ENCODE data around the gene TRIM50. TPM values are rescaled to one million over a fixed set of nuclear protein-coding genes. Genes with fewer than 3 reads are reported as not detected.
"Not testable (repeated sequence)": the region's sequence is repeated elsewhere in the genome, so short reads cannot be mapped to it uniquely, and the experiment has no call there.

TRIM50 gene
- total RNA-seq, 2 experiments from 2014 or later = not detected

- Mint-ChIP-seq H3K27me3 (ENCODE audit: low read depth) (no peaks in the 10 kb centered on the region), H3K9me3 (ENCODE audit: insufficient read depth) (no peaks in the 10 kb centered on the region), H3K4me3 (peak overlapping the region; percentile 99), H3K4me1 (ENCODE audit: low read depth) (peaks cover 32% of the 10 kb centered on the region), H3K27ac (peak overlapping the region; percentile 83), H3K36me3 (ENCODE audit: low read depth) (peaks cover 38% of the 10 kb centered on the region)
- ATAC-seq = no peak
- ChIA-PET POLR2A (no interaction called here), CTCF (interaction anchor here (1.6 kb wide), 1 partner anchor 17 kb away, joined by 6 read pairs; no protein-coding TSS in a partner anchor)
- no peak for DNase-seq
Observed at GRCh38 chr7:73307436-73307835, 20.4 kb downstream of the TRIM50 start.

- ATAC-seq; DNase-seq; H3K27me3 Mint-ChIP-seq (ENCODE audit: low read depth); H3K27ac Mint-ChIP-seq; H3K9me3 Mint-ChIP-seq (ENCODE audit: insufficient read depth); H3K4me3 Mint-ChIP-seq; CTCF ChIA-PET; POLR2A ChIA-PET: not testable (repeated sequence)
- Mint-ChIP-seq H3K4me1 (ENCODE audit: low read depth) (peaks cover 32% of the 10 kb centered on the region), H3K36me3 (ENCODE audit: low read depth) (peaks cover 38% of the 10 kb centered on the region)
Observed at GRCh38 chr7:73304612-73305387, 23.1 kb downstream of the TRIM50 start.

GRCh38 chr7:73304071-73304470 lies 23.8 kb downstream of the TRIM50 start:
- Mint-ChIP-seq H3K4me3 (no peak overlapping the region), H3K27ac (no peak overlapping the region), H3K27me3 (ENCODE audit: low read depth) (no peaks in the 10 kb centered on the region), H3K4me1 (ENCODE audit: low read depth) (peaks cover 28% of the 10 kb centered on the region), H3K36me3 (ENCODE audit: low read depth) (peaks cover 35% of the 10 kb centered on the region), H3K9me3 (ENCODE audit: insufficient read depth) (no peaks in the 10 kb centered on the region)
- ATAC-seq (no peak), DNase-seq (no peak)
- ChIA-PET CTCF (no interaction called here), POLR2A (no interaction called here)

DNA sequence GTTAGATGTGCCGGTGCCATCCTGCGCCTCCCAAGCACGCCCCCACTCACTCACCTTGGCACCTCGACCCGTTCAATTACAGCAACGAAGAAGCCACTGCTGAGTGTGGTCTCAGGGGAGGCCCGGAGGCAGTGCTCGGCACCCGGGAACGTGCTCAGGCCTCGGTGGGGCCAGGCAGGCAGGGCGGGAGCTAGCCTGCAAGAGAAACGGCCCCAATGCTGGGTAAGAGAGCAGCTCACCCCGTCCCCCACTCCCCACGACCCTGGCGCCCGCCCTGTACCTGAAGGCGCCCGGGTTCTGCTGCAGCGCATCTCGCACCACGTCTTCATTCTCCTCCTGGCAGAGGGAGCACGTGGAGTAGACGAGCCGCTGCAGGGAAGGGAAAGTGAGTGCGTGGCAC lies 24.3 kb downstream of the TRIM50 start:
- Mint-ChIP-seq H3K4me1 (ENCODE audit: low read depth) (peaks cover 23% of the 10 kb centered on the region), H3K9me3 (ENCODE audit: insufficient read depth) (no peaks in the 10 kb centered on the region), H3K4me3 (no peak overlapping the region), H3K36me3 (ENCODE audit: low read depth) (peaks cover 34% of the 10 kb centered on the region), H3K27ac (no peak overlapping the region), H3K27me3 (ENCODE audit: low read depth) (no peaks in the 10 kb centered on the region)
- no peak for DNase-seq
- ATAC-seq = no peak
- ChIA-PET CTCF (no interaction called here), POLR2A (no interaction called here)

- Mint-ChIP-seq H3K36me3 (ENCODE audit: low read depth) (peaks cover 28% of the 10 kb centered on the region), H3K4me1 (ENCODE audit: low read depth) (peaks cover 20% of the 10 kb centered on the region)
- H3K9me3 Mint-ChIP-seq (ENCODE audit: insufficient read depth); DNase-seq; H3K27me3 Mint-ChIP-seq (ENCODE audit: low read depth); POLR2A ChIA-PET; H3K4me3 Mint-ChIP-seq; CTCF ChIA-PET; H3K27ac Mint-ChIP-seq; ATAC-seq: not testable (repeated sequence)
Observed at GRCh38 chr7:73302846-73303245, 25.0 kb downstream of the TRIM50 start.

DNA sequence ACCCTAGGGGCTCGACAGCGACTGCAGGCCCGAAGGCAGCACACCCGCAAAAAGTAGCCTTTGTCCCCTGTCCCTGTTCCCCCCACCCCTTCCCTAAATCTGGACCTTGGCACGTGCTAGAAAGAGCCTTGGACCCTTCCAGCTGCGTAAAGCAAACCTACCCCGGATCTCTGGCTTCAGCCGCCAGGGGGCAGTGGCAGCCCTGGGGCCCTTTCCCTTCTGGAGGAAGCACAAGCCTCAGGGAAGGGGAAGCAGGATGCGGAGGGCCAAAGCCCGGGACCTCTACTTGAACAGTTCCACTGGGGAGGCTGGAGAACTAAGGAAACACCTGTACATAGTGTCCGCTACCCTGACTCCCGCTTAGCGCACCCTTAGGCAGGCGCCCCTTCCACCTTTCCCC lies 26.8 kb downstream of the TRIM50 start:
- H3K9me3 Mint-ChIP-seq (ENCODE audit: insufficient read depth); H3K27ac Mint-ChIP-seq; H3K27me3 Mint-ChIP-seq (ENCODE audit: low read depth); ATAC-seq; POLR2A ChIA-PET; CTCF ChIA-PET; H3K4me3 Mint-ChIP-seq; H3K4me1 Mint-ChIP-seq (ENCODE audit: low read depth); DNase-seq: not testable (repeated sequence)
- peaks cover 15% of the 10 kb centered on the region for H3K36me3 Mint-ChIP-seq (ENCODE audit: low read depth)

GRCh38 chr7:73299812-73300211 lies 28.1 kb downstream of the TRIM50 start:
- H3K4me1 Mint-ChIP-seq (ENCODE audit: low read depth); CTCF ChIA-PET; ATAC-seq; H3K4me3 Mint-ChIP-seq; POLR2A ChIA-PET; H3K36me3 Mint-ChIP-seq (ENCODE audit: low read depth); H3K27ac Mint-ChIP-seq; H3K9me3 Mint-ChIP-seq (ENCODE audit: insufficient read depth); H3K27me3 Mint-ChIP-seq (ENCODE audit: low read depth); DNase-seq: not testable (repeated sequence)

- POLR2A ChIA-PET; H3K27me3 Mint-ChIP-seq (ENCODE audit: low read depth); H3K27ac Mint-ChIP-seq; H3K36me3 Mint-ChIP-seq (ENCODE audit: low read depth); H3K9me3 Mint-ChIP-seq (ENCODE audit: insufficient read depth); H3K4me1 Mint-ChIP-seq (ENCODE audit: low read depth); ATAC-seq; H3K4me3 Mint-ChIP-seq; DNase-seq; CTCF ChIA-PET: not testable (repeated sequence)
Observed at GRCh38 chr7:73297706-73298105, 30.2 kb downstream of the TRIM50 start.

GRCh38 chr7:73297235-73297634 lies 30.6 kb downstream of the TRIM50 start:
- H3K4me3 Mint-ChIP-seq; H3K4me1 Mint-ChIP-seq (ENCODE audit: low read depth); POLR2A ChIA-PET; CTCF ChIA-PET; H3K36me3 Mint-ChIP-seq (ENCODE audit: low read depth); H3K9me3 Mint-ChIP-seq (ENCODE audit: insufficient read depth); DNase-seq; H3K27me3 Mint-ChIP-seq (ENCODE audit: low read depth); ATAC-seq; H3K27ac Mint-ChIP-seq: not testable (repeated sequence)

GRCh38 chr7:73277210-73277609 lies 50.7 kb downstream of the TRIM50 start:
- DNase-seq; POLR2A ChIA-PET; H3K9me3 Mint-ChIP-seq (ENCODE audit: insufficient read depth); H3K36me3 Mint-ChIP-seq (ENCODE audit: low read depth); H3K27ac Mint-ChIP-seq; CTCF ChIA-PET; H3K4me1 Mint-ChIP-seq (ENCODE audit: low read depth); ATAC-seq; H3K27me3 Mint-ChIP-seq (ENCODE audit: low read depth); H3K4me3 Mint-ChIP-seq: not testable (repeated sequence)

DNA sequence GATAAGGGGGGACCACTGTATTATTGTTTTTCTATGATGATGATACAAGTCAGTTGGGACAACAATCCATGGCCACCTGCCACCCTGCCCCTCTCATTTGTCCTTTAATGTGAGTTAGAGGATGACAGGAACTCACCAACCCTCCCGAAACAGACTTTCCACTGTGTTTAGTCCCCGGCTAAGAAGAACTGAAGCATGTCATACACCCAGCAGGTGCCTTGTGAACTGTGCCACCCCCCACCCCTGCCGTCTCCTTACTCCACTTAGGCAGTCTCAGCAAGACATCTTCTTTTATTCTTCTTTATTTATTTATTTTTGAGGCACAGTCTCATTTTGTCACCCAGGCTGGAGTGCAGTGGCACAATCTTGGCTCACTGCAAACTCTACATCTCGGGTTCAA lies 60.1 kb downstream of the TRIM50 start:
- POLR2A ChIA-PET; H3K27ac Mint-ChIP-seq; H3K9me3 Mint-ChIP-seq (ENCODE audit: insufficient read depth); H3K4me1 Mint-ChIP-seq (ENCODE audit: low read depth); H3K27me3 Mint-ChIP-seq (ENCODE audit: low read depth); DNase-seq; ATAC-seq; H3K36me3 Mint-ChIP-seq (ENCODE audit: low read depth); H3K4me3 Mint-ChIP-seq; CTCF ChIA-PET: not testable (repeated sequence)

GRCh38 chr7:73266719-73267368 lies 61.0 kb downstream of the TRIM50 start:
- H3K9me3 Mint-ChIP-seq (ENCODE audit: insufficient read depth); H3K4me1 Mint-ChIP-seq (ENCODE audit: low read depth); ATAC-seq; H3K36me3 Mint-ChIP-seq (ENCODE audit: low read depth); H3K4me3 Mint-ChIP-seq; H3K27me3 Mint-ChIP-seq (ENCODE audit: low read depth); CTCF ChIA-PET; POLR2A ChIA-PET; DNase-seq; H3K27ac Mint-ChIP-seq: not testable (repeated sequence)
